ENCODE data around the gene AFF3.

DNA sequence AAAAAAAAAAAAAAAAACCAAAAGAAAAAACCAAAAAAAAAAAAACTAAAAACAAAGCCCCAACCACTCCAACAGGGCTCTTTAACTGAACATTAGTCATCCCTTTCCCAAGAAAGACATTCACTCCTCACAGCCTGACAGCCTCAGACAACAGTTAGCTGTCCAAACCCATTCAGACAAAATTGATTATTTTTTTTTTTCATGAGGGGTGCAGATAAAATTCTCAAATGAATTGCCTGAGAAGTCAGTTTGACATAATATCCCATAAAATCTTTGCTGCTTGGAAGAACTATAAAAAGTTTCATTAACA, 446.5 kb downstream of the AFF3 start:
- TF ChIP-seq SIN3A (IDR thresholded peaks at IDR 0.05; ENCODE audit: borderline replicate concordance, insufficient read depth, low read length) (no peak), POLR2AphosphoS5 (IDR thresholded peaks at IDR 0.05; ENCODE audit: low read depth, low read length) (no peak)
- TF ChIP-seq, protein P1, sequence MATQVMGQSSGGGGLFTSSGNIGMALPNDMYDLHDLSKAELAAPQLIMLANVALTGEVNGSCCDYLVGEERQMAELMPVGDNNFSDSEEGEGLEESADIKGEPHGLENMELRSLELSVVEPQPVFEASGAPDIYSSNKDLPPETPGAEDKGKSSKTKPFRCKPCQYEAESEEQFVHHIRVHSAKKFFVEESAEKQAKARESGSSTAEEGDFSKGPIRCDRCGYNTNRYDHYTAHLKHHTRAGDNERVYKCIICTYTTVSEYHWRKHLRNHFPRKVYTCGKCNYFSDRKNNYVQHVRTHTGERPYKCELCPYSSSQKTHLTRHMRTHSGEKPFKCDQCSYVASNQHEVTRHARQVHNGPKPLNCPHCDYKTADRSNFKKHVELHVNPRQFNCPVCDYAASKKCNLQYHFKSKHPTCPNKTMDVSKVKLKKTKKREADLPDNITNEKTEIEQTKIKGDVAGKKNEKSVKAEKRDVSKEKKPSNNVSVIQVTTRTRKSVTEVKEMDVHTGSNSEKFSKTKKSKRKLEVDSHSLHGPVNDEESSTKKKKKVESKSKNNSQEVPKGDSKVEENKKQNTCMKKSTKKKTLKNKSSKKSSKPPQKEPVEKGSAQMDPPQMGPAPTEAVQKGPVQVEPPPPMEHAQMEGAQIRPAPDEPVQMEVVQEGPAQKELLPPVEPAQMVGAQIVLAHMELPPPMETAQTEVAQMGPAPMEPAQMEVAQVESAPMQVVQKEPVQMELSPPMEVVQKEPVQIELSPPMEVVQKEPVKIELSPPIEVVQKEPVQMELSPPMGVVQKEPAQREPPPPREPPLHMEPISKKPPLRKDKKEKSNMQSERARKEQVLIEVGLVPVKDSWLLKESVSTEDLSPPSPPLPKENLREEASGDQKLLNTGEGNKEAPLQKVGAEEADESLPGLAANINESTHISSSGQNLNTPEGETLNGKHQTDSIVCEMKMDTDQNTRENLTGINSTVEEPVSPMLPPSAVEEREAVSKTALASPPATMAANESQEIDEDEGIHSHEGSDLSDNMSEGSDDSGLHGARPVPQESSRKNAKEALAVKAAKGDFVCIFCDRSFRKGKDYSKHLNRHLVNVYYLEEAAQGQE (IDR thresholded peaks at IDR 0.05; ENCODE audit: insufficient read depth in 1 of 2, low read depth in 2 of 2, low read length in 2 of 2): no peak

Measured in PFSK-1 (cell line).